ENCODE measurements around the gene TCF12. TPM values are rescaled to one million over a fixed set of nuclear protein-coding genes. Genes with fewer than 3 reads are reported as not detected.

The TCF12 gene
- total RNA-seq, 1 donor from 2014 or later: 93.0 TPM

- Histone ChIP-seq H3K4me3 (no peak overlapping the region), H3K4me1 (peaks cover 18% of the 10 kb centered on the region), H3K27me3 (ENCODE audit: low read depth) (no peaks in the 10 kb centered on the region), H3K36me3 (no peaks in the 10 kb centered on the region), H3K9me3 (no peaks in the 10 kb centered on the region), H3K27ac (no peak overlapping the region)
- intact Hi-C loops (cut with DNase I): no loop called here
- TF ChIP-seq CTCF (IDR thresholded peaks at IDR 0.05): no peak
- DNase-seq (no peak), ATAC-seq (no peak)
These were observed 386.6 kb downstream of the TCF12 start for GRCh38 chr15:57305009-57305408.

GRCh38 chr15:57306161-57306943, 387.9 kb downstream of the TCF12 start:
- Histone ChIP-seq H3K4me1 (peaks cover 18% of the 10 kb centered on the region), H3K4me3 (peak overlapping the region; percentile 72), H3K36me3 (no peaks in the 10 kb centered on the region), H3K27ac (peak overlapping the region; percentile 59), H3K27me3 (ENCODE audit: low read depth) (no peaks in the 10 kb centered on the region), H3K9me3 (no peaks in the 10 kb centered on the region)
- DNase-seq (peak; percentile 91), ATAC-seq (peak; percentile 93 to 95)
- TF ChIP-seq CTCF (IDR thresholded peaks at IDR 0.05): peak; percentile 90
- intact Hi-C loops (cut with DNase I): no loop called here

- H3K27me3 ChIP-seq (ENCODE audit: low read depth): no peaks in the 10 kb centered on the region
- peaks cover 18% of the 10 kb centered on the region for H3K4me1 ChIP-seq
- DNase-seq (no peak), ATAC-seq (peak; percentile 19 to 21)
- H3K27ac ChIP-seq: peak overlapping the region; percentile 4
- peak; percentile 44 for TF ChIP-seq CTCF (IDR thresholded peaks at IDR 0.05)
- no peaks in the 10 kb centered on the region for H3K9me3 ChIP-seq
- no peaks in the 10 kb centered on the region for H3K36me3 ChIP-seq
- peak overlapping the region; percentile 72 for H3K4me3 ChIP-seq
- intact Hi-C loops (cut with DNase I): no loop called here
These were observed 388.5 kb downstream of the TCF12 start for GRCh38 chr15:57306944-57307411.

- no peaks in the 10 kb centered on the region for H3K27me3 ChIP-seq (ENCODE audit: low read depth)
- ATAC-seq: no peak
- no peak for DNase-seq
- H3K4me1 ChIP-seq: peaks cover 18% of the 10 kb centered on the region
- H3K9me3 ChIP-seq: no peaks in the 10 kb centered on the region
- H3K36me3 ChIP-seq: no peaks in the 10 kb centered on the region
- H3K27ac ChIP-seq: no peak overlapping the region
- no peak for TF ChIP-seq CTCF (IDR thresholded peaks at IDR 0.05)
- no peak overlapping the region for H3K4me3 ChIP-seq
- intact Hi-C loops (cut with DNase I): no loop called here
These were observed 389.2 kb downstream of the TCF12 start for GRCh38 chr15:57307527-57308169.

- DNase-seq: no peak
- Histone ChIP-seq H3K27ac (no peak overlapping the region), H3K36me3 (no peaks in the 10 kb centered on the region), H3K4me3 (no peak overlapping the region), H3K4me1 (peaks cover 18% of the 10 kb centered on the region), H3K9me3 (no peaks in the 10 kb centered on the region), H3K27me3 (ENCODE audit: low read depth) (no peaks in the 10 kb centered on the region)
- TF ChIP-seq CTCF (IDR thresholded peaks at IDR 0.05): no peak
- intact Hi-C loops (cut with DNase I): no loop called here
- no peak for ATAC-seq
These were observed 389.7 kb downstream of the TCF12 start for GRCh38 chr15:57308170-57308545.
